GM21786 (cell line): ENCODE data around the gene ZNF488.

Experiments
- ATAC-seq: cut with Tn5 transposase; IDR thresholded peaks from one replicate; pipeline ENCODE4 v1.9.1; 2021; ENCODE audit not compliant: unreplicated experiment

The ZNF488 gene

GRCh38 chr10:47332371-47332770, 51.7 kb downstream of the ZNF488 start:
- no peak for ATAC-seq

GRCh38 chr10:47331954-47332353, 52.1 kb downstream of the ZNF488 start:
- ATAC-seq = no peak

- no peak for ATAC-seq
Measured at GRCh38 chr10:47331491-47331890, 52.6 kb downstream of the ZNF488 start.

GRCh38 chr10:47330804-47331203, 53.3 kb downstream of the ZNF488 start:
- ATAC-seq = no peak

- no peak for ATAC-seq
Measured at GRCh38 chr10:47330366-47330765, 53.7 kb downstream of the ZNF488 start.

GRCh38 chr10:47329855-47330254, 54.2 kb downstream of the ZNF488 start:
- no peak for ATAC-seq

- ATAC-seq = no peak
Measured at GRCh38 chr10:47326927-47327330, 57.2 kb downstream of the ZNF488 start.

- ATAC-seq = no peak
Measured at GRCh38 chr10:47326306-47326926, 57.7 kb downstream of the ZNF488 start.

- no peak for ATAC-seq
Measured at GRCh38 chr10:47325303-47326291, 58.5 kb downstream of the ZNF488 start.

GRCh38 chr10:47323636-47324296, 60.3 kb downstream of the ZNF488 start:
- ATAC-seq = no peak

- no peak for ATAC-seq
Measured at GRCh38 chr10:47323087-47323486, 61.0 kb downstream of the ZNF488 start.

GRCh38 chr10:47322300-47323061, 61.6 kb downstream of the ZNF488 start, which contains the start of gene GDF2:
Gene GDF2 (plus strand): TSS chr10:47322454. CDS start chr10:47322669, 215 bp downstream.
- ATAC-seq = no peak

- ATAC-seq = no peak
Measured at GRCh38 chr10:47321521-47322195, 62.4 kb downstream of the ZNF488 start.

- ATAC-seq = no peak
Measured at GRCh38 chr10:47320812-47321211, 63.3 kb downstream of the ZNF488 start.

- no peak for ATAC-seq
Measured at GRCh38 chr10:47319784-47320183, 64.3 kb downstream of the ZNF488 start.

GRCh38 chr10:47318706-47319105, 65.4 kb downstream of the ZNF488 start:
- ATAC-seq = no peak

GRCh38 chr10:47317251-47317650, 66.8 kb downstream of the ZNF488 start:
- ATAC-seq = no peak

- ATAC-seq = no peak
Measured at GRCh38 chr10:47316131-47316530, 68.0 kb downstream of the ZNF488 start.
